SHP77 treated with DMSO at 0.1 percent for 48 hours (cell line): ENCODE results near the gene TCF4.

ENCODE experiments used
- DNase-seq: peaks from one replicate; lab custom pipeline; 2025; lab: John Stamatoyannopoulos, UW

The TCF4 gene

DNA sequence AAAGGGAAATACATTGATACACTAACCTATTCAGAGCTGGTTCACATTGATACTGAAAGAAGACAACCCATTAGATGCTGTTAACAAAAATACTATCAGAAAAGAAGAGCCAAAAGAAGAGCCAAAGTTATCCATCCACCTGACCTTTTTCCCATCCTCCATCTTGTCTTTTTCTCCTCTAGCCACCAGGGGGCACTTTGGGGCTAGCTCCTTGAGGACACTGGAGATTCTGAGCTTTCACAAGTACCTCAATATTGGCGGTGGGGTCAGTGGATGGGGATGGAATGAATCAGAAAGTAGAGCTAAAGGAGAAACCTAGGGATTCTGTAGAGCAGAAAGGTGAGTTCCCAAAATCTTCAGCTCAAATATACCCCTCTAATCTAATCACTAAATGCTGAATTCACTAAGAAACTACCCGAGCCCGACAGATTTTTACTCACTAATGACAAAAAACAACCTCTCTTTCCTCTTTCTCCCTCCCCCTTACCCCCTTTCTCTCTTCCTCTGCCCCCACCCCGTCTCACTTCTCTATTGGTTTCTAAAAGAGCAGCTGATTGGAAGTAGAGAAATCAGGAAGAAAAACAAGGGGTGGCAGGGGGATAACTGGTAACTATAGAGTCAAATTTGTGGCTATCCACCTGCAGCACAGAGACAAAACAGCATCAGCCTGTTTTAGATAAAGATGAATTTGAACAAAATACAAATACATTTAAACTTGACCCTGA, 203.3 kb downstream of the TCF4 start:
- DNase-seq, result no peak

DNA sequence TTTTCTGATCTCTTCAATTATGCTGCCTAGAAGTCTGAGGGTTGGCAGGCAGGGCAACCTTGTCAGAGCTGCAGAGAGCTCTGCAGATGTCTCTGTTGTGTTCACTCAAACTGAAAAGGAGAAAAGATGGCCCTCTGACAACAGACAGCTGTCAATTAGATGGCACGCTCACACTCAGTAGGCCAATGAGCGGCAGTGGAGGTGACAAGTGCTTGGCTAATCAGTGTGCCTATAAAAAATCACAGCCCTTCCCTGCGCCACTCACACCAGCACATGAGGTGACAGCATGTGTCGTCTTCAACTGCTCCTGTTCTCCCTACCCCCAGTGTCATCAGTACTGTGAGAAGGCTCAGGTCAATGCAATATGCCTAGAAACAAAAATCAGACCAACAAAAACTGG, 203.9 kb downstream of the TCF4 start:
- no peak for DNase-seq

DNA sequence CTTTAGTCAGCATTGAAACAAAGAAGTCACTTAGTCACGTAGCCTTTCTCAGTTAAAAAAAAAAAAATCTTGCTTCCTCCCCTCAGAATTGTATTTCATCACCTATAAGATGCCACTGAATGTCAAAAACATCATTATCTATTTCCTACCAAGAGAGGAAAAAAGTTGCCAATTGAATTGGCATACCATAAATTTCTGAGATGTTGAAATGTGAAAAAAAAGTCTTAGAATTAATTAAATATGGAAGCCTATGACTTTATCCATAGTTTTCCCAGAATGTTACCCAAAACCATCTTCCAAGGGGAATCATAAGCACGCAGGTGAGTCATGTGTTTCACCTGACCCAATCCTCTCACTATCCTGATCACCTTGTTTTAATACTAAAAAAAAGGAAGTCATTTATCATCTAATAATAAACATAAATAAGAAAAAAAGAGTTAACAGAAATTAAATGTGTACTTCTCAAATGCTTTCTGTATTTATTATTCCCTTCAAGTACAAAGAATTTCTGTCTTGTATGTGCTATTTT, 205.7 kb downstream of the TCF4 start:
- DNase-seq, result no peak

DNA sequence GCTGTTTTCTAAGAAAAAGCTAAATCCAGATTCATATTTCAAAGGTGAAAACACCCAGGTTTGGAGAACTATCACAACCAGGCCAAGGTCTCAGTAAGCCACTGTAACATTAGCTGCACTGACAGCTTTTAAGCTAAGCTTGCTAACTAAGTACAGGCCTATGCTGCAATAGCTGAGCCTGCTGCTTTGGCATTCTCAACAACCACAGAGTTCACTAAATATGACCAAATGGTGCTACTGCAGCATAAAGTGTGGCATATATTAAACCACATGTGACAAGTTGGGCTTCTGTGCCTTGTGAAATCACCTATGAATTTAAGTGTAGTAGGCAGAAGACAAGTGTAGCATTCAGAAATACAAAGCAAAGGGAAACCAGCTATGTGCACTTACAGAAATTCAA, 206.7 kb downstream of the TCF4 start:
- DNase-seq, result no peak

DNA sequence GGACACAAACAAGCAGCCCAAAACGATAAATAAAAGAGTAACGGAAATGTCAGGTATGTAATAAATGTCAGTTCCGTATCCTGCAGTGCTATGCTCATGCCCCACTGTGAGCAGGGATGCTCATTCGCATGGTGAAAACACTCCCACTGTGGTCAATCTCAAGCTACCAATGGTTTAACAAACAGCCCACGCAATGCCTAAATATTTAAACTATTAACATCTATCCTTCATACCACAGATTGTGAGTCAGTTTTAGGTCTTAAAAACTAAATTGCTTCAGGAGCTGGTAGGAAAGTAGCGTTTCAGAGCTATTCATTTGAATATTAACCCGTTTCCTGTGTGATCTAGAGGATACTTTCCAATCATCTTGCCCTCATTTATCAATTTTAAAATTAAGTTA, 207.4 kb downstream of the TCF4 start:
- no peak for DNase-seq

DNA sequence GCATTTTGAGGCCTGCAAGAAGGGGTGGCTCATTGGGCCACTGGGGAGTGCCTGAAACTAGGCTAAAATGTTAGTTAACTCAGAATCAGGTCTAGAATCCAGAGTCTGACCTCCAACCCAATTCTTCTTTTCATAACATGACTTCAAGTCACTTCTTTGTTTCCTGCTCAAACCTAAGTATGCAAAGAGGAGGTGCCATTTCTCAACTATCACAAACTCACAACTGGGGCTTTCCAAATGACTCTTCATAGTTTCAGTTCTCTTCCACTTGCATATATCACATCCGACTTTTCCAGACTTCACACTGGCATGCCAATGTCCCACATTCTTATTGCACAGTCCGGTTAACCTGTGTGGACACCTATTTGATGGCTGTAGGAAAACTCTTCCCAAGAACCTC, 211.6 kb downstream of the TCF4 start:
- DNase-seq, result no peak

DNA sequence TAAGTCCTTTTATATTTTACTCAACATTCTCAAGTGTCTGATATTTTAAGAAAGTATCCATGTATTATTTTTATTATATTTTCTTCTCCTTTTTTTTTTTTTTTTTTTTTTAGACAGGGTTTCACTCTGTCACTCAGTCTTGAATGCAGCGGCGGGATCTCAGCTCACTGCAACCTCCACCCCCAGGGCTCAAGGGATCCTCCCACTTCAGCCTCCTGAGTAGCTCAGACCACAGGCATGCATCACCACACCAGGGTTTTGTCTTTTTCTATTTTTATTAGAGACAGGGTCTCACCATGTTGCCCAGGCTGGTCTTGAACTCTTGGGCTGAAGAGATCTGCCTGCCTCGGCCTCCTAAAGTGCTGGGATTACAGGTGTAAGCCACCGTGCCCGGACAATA, 212.1 kb downstream of the TCF4 start:
- no peak for DNase-seq

DNA sequence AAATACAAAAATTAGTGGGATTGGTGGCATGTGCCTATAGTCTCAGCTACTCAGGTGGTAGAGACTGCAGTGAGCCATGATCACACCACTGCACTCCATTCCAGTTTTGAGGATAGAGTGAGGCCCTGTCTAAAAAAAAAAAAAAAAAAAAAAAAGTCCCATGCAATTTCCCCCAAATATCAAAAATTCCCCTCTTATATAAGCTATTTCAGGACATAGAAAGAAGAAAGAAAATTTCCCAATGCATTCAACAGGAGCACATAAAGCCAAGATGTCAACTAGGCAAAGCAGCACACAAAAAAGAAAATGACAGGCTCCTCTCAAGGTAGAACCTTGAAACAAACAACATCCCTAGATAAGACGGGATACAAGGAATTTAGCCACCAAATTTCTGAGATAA, 213.3 kb downstream of the TCF4 start:
- no peak for DNase-seq

DNA sequence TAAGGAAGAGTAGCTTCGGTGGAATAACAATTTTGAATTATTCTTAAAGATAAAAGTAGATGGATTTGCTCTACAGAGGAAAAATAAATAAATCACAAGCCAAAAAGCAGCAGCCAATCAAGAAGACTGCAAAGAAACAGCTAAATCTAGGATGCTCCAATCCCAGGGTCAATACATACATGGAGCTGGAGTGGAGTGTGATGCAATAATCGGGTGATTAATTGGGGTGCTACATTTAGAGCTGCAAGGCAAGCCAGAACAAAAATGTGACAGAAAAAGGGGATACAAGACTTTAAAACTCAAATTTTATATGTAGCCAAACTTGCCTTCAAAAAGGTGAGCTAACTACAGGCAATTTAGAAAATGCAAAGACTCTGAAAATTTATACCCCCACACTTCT, 215.8 kb downstream of the TCF4 start:
- no peak for DNase-seq

DNA sequence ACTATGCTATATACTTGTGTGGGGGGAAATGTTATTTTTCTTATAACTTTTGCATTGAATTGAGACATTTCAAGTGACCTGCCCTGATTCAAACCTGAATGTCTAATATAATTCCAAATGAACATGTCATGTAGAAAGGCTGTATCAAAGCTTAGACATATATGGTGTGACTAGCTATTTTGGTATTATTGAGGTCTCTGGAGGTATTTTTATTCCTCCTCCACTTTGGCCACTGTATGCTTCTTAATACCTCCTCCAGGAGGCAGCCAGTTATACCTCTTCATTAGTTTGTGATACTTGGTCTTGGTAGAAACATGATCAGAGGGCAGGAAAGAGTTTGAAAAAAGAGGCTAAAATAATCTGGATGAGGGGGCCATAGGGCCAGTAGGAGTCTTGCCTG, 217.1 kb downstream of the TCF4 start:
- DNase-seq, result no peak

DNA sequence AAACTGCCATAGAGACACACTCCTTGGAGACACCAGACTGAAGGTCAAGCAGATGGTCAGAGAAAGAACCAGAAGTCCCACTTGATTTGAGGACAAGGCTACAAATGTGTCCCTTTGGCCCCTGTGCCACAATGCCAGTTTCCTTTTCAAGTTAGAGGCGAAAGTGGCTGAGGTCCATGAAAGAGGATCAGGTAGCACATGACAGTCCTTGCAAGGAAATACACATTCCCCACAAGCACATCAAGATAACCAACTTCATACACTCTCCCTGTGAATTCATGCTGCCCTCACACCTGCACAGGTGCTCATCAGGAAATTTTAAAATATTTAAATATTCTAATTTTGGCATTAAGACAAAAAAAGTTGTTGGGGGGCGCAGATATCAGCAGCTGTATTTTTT, 218.6 kb downstream of the TCF4 start:
- no peak for DNase-seq

DNA sequence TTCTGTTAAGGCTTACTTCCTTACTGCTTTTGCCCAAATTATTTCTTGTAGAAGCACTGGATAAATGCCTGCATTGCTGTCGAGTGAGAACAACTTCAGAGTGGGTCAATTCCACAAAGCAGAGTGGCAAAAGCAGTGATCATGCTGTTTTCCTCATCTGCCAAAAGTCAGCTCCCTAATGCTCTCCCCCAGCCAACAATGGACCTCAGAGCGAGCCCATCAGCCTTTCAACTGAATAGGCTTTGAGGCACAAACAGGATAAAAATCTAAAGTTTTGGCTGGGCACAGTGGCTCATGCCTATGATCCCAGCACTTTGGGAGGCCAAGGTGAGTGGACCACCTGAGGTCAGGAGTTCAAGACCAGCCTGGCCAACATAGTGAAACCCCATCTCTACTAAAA, 222.7 kb downstream of the TCF4 start:
- DNase-seq, result no peak

DNA sequence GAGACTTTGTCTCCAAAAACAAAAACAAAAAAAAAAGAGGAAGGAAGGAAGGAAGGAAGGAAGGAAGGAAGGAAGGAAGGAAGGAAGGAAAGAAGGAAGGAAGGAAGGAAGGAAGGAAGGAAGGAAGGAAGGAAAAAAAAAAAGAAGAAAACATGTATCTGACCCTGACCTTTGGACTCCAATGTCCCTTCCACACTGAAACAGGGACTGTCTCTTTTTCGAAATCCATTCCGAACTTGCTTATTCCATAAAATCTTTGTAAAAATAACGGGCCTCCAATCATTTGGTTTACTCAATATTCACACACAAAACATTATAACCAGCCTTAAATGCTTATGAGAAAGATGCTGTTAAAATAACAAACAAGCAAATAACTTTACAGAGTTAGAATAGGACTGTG, 225.7 kb downstream of the TCF4 start:
- no peak for DNase-seq

DNA sequence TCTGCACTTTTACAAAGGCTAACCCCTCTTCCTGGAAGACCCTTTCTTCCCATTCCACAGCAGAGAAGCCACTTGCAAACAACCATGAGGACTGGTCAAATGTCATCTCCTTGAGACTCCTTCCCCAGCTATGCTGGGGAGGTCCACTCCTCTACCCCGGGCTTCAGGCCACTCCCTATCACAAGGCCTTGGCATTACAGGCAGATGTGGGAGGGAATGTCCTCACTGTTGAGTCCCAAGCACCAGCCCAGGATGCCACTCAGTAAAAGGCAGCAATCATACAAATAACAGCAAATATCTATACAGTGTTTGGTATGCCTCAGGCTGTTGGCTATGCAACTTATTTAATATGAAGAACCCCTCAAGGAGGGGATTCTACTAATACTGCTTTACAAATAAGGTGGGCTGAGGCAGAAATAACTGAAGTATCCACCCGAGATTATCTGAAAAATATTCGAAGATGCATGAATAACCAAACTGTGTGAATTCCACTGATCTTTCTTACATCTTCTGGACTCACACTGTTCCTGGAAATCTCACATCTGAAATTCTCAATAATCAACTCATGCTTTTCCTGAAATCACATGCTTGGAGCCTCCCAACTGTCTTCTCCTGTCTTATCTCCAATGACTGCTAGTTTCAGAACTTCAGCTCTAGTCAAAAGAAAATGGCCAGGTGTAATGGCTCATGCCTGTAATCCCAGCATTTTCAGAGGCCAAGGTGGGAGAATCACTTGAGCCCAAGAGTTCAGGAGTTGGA, 226.3 kb downstream of the TCF4 start:
- DNase-seq, result no peak

DNA sequence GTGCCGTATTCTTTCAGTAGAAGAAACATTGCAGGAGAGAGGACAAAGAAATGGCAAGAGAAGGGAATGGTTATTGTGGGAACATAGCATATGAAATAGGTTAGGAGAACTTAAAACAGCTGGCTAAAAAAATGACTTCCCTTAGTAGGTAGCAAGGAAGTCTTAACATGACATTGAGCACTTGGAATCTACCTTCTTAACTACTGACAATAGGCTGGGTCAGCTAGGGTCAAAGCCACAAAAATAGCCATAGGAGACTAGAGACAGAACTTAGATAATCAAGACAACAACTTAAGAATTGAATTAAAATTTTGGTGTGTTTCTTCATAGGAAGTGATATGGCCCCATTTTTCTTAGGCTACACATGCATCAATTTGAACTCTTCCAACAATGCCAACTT, 227.9 kb downstream of the TCF4 start:
- DNase-seq, result no peak

DNA sequence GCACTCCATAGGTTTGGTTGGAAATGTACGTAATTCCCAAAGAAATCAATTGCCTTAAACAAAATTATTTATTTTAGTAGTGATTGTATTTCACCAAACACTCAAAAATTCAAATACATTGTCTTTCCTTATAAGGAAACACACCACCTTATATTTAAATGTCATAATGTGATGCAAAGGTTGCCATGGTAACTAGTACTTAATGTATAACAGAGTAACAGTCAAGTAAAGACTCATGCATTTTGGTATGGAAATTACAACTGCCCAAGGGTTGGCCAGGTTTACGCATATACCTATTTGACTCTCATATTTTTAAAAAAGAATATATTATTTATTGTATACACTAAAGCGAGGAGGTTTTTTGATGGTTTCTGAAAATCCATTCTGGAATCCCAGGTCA, 231.2 kb downstream of the TCF4 start:
- no peak for DNase-seq

DNA sequence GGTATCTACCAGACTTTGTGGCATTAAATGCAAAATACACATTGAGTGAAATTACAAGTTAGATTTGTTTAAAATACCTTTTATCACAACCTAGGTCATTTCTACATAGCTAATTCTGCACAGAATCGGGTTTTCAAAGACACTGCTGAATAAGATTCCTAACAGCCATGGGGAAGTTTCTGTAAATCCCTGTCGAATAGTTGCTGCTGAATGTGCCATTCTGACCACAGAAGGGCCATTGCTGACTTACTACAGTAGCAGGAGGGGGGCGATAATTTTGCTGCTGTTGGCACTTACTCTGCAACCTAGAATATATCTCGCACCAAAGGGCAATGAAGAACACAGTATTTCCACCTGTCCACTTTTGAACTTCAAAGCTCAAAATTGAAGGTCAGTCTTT, 232.8 kb downstream of the TCF4 start:
- no peak for DNase-seq

DNA sequence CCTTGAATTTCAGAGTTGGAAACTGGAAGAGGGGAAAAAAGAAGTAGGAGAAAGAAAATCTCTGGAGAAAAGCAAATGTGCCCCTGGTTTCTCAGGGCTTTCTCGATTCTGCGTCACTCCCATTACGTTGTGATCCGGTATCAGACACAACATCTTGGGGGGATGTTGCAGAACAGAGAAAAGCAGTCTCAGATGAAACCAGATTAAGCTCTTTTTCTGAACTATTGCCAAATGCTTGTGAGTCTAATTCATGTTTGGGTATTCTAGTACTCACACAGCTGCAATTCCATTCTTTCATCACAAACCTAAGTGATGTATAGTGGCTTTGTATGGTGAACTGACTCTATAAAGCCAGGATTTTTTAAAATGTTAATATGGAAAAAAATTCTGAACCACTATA, 233.2 kb downstream of the TCF4 start:
- DNase-seq, result no peak

DNA sequence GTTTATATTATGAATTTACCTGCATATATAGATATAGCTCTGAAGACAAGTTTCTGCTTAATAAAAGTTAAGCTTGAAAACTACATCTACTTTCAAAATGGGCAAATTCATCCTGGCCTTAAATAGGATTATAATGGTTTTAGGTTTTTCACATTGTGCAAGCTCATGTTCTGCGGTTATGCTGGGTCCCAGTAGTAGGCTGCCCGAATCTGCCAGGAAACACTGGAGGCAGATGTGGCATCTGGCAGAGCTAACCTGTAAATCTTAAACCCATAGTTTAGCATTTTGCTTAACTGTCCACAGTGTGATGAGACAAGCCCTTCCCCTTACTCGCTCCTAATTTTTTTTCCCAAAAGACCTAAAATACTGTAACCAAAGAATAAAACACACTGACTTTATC, 234.2 kb downstream of the TCF4 start:
- no peak for DNase-seq

DNA sequence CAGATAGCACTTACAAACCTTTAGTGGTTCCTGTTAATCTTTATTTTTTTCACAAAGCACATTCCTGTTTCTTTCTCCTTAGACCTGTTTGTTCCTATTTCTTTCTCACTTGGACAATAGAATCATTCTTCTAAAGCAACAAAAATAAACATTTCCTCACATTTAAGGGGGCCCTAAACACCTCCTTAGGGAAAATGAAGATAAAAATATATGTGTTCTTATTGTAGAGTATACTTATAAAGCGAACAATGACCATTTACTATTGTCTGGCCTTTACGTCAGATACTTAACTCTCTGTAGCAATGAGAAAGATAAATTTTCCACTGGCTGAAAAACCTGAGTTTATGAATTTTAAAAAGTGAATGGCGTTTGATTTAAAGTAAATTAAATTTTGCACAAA, 234.6 kb downstream of the TCF4 start:
- no peak for DNase-seq

DNA sequence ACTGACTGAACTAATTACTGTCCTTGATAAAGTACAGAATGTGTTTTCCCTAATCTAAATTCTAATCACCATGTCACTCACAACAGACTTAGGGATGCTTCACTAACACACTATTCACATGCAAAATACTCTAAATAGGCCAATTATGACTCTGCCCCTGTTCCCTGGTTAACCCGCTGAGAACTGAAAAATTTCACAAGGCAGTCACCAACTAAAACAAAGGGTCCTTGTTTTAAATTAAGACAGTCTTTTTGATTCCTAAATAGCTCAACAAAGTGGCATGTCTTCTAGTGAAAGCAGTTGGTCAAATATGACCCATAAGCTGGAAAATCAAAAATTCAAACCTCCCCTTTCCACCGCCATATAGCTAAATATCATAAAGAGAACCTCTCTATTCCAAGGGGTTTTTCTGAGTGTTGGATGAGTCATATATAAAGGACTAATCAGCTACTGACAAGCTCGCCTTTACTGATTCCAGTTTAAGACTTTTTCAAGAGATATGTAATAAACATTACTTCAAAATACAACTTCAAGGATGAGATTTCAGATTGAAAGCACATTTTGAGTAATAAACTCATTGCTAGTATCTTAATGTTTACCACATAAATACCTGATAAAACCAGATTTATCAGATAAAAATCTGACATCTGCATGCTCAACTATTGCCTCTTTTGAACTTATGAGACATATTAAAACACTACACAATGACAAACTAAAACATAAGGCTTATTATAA, 235.8 kb downstream of the TCF4 start:
- DNase-seq, result no peak

DNA sequence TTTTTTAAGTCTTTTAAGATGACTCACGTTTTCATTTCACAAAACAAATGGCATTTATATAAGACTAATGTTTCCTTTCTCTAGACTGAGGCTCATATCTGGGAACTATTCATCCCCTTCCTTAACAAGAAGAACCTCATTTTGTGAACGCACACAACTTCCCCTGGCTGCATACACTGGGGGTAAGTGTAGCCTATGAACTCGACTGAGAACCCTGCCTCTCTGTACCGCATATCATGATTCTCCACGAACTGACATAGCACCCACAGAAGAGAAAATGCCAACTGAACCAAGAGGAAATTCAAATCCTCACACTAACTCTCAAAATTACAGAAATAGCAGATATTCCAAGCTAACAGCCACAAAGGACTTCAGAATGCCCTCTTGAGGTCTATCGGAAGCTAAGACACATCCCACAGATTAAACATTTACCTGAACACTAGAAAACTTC, 236.7 kb downstream of the TCF4 start:
- DNase-seq, result no peak

DNA sequence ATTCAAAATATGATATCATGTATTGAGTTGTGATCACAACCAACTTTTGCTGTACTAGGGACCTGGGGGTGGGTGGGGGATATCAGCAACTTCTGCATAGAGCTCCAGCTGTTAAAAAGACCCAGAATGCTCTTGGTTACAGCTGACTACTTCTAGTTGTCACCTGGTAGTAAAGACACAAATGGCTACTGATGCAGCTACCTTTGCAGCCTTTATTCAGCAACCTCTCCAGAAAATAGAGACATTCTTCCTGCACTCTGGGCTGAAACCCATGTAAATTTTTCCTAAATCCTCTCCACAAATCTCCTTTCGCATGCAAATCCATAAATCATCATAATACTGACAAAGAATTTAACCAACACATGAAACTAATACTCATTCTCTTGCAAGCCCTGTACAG, 238.3 kb downstream of the TCF4 start:
- no peak for DNase-seq
